Measurements from ENCODE around the gene NDST3.

- TF ChIP-seq EP300 (IDR thresholded peaks at IDR 0.05) (no peak), CTCF (IDR thresholded peaks at IDR 0.05) (no peak), POLR2A (IDR thresholded peaks at IDR 0.05; ENCODE audit: low read length) (no peak)
- TF ChIP-seq, protein P1, sequence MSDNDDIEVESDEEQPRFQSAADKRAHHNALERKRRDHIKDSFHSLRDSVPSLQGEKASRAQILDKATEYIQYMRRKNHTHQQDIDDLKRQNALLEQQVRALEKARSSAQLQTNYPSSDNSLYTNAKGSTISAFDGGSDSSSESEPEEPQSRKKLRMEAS (IDR thresholded peaks at IDR 0.05), result no peak
Observed at GRCh38 chr4:118221227-118221800, 187.0 kb downstream of the NDST3 start.

Data from A549 (cell line).